Astrocyte of the cerebellum (primary cell): ENCODE data around the gene CLIC5.

Experiments used
- DNase-seq: peaks from one replicate; pipeline ENCODE4 v3.0.0-alpha.2; 2011; ENCODE audit warnings: low read depth
- H3K4me3 ChIP-seq: 2 replicates; pipeline ENCODE4 v1.5.1; 2011; ENCODE audit warnings: mild to moderate bottlenecking, low read depth, low read length, moderate library complexity
- CTCF ChIP-seq: IDR thresholded peaks from 2 replicates; pipeline ENCODE4 v1.5.1; 2012; ENCODE audit warnings: low read length, low read depth, moderate library complexity, mild to moderate bottlenecking; ENCODE audit errors: missing control alignments
- in situ Hi-C: cut with HindIII; loops from 2 replicates; pipeline ENCODE4 v1.10.0; 2017; ENCODE audit warnings: low sequenced_read_pairs

CLIC5 gene

GRCh38 chr6:45916692-45917091 lies 99.0 kb downstream of the CLIC5 start:
- DNase-seq = no peak
- no peak overlapping the region for H3K4me3 ChIP-seq
- in situ Hi-C loops = no loop called here
- no peak for TF ChIP-seq CTCF

- no peak overlapping the region for H3K4me3 ChIP-seq
- TF ChIP-seq CTCF = no peak
- in situ Hi-C loops = no loop called here
- DNase-seq = no peak
Measured at GRCh38 chr6:45915780-45916468, 99.7 kb downstream of the CLIC5 start.

GRCh38 chr6:45911691-45912090 lies 104.0 kb downstream of the CLIC5 start:
- in situ Hi-C loops = no loop called here
- H3K4me3 ChIP-seq = no peak overlapping the region
- no peak for DNase-seq
- no peak for TF ChIP-seq CTCF

GRCh38 chr6:45903959-45904358 lies 111.7 kb downstream of the CLIC5 start:
- no peak for TF ChIP-seq CTCF
- in situ Hi-C loops = no loop called here
- no peak for DNase-seq
- no peak overlapping the region for H3K4me3 ChIP-seq

- no peak for TF ChIP-seq CTCF
- no peak for DNase-seq
- in situ Hi-C loops = no loop called here
- no peak overlapping the region for H3K4me3 ChIP-seq
Measured at GRCh38 chr6:45902984-45903383, 112.7 kb downstream of the CLIC5 start.

GRCh38 chr6:45901767-45902650 lies 113.7 kb downstream of the CLIC5 start:
- no peak overlapping the region for H3K4me3 ChIP-seq
- TF ChIP-seq CTCF = no peak
- in situ Hi-C loops = no loop called here
- no peak for DNase-seq
